OCI-LY7 (cell line): ENCODE results near the gene GYPC. TPM values are rescaled to one million over a fixed set of nuclear protein-coding genes. Genes with fewer than 3 reads are reported as not detected.

Experiments used
- BruUV-seq: library from RNA; stranded (reverse); fragments of 400-500 nt; replicated peaks from 2 replicates; lab custom pipeline; 2021; lab: Mats Ljungman, UMichigan
- CTCF ChIA-PET: fragments of 300-600 bp; sonication (Branson Sonifier 250); formaldehyde crosslinking; loops from one replicate; lab custom pipeline; 2022; ENCODE audit warnings: antibody characterized with exemption; ENCODE audit not compliant: unreplicated experiment; lab: Charles Lee
- POLR2A ChIA-PET: fragments of 300-600 bp; sonication (Branson Sonifier 250); formaldehyde crosslinking; loops from one replicate; lab custom pipeline; 2022; ENCODE audit warnings: antibody characterized with exemption; lab: Charles Lee
- DNase-seq: peaks from one replicate; pipeline ENCODE4 v3.0.0-alpha.2; 2015; ENCODE audit warnings: low spot score
- H2AFZ ChIP-seq: fragments of 200-600 bp; sonication (generic), shearing (Covaris generic); 2 replicates; pipeline ENCODE4 v1.6.1; 2014; ENCODE audit warnings: mild to moderate bottlenecking, antibody characterized with exemption, low read length, moderate library complexity
- H3K27ac ChIP-seq: fragments of 200-600 bp; sonication (generic); 2 replicates; pipeline ENCODE4 v1.5.1; 2014; ENCODE audit warnings: mixed run types, low read depth, mild to moderate bottlenecking, moderate library complexity, low read length, inconsistent platforms; ENCODE audit not compliant: poor library complexity, severe bottlenecking
- H3K36me3 ChIP-seq: fragments of 200-600 bp; sonication (generic); 2 replicates; pipeline ENCODE4 v1.6.1; 2014; ENCODE audit warnings: mild to moderate bottlenecking, antibody characterized with exemption, low read length, moderate library complexity, mixed read lengths; ENCODE audit not compliant: insufficient read depth
- H3K4me1 ChIP-seq: fragments of 200-600 bp; sonication (generic); 2 replicates; pipeline ENCODE4 v1.5.1; 2014; ENCODE audit warnings: mild to moderate bottlenecking, low read length; ENCODE audit not compliant: insufficient read depth, poor library complexity, severe bottlenecking
- H3K4me2 ChIP-seq: fragments of 200-600 bp; sonication (generic); 2 replicates; pipeline ENCODE4 v1.6.1; 2014; ENCODE audit warnings: mild to moderate bottlenecking, low read length
- H3K4me3 ChIP-seq: fragments of 200-600 bp; sonication (generic); 2 replicates; pipeline ENCODE4 v1.5.1; 2014; ENCODE audit warnings: mild to moderate bottlenecking, low read depth, low read length; ENCODE audit not compliant: poor library complexity, severe bottlenecking
- H3K79me2 ChIP-seq: fragments of 200-600 bp; sonication (generic); 2 replicates; pipeline ENCODE4 v1.6.1; 2016; ENCODE audit warnings: low read depth, mild to moderate bottlenecking, low read length, moderate library complexity, mixed read lengths; ENCODE audit not compliant: insufficient read depth
- H3K9me2 ChIP-seq: fragments of 200-600 bp; sonication (generic); 2 replicates; pipeline ENCODE4 v1.6.1; 2016; ENCODE audit warnings: mild to moderate bottlenecking, low read length, mixed read lengths; ENCODE audit not compliant: insufficient read depth
- H3K9me3 ChIP-seq: fragments of 200-600 bp; sonication (generic); 2 replicates; pipeline ENCODE4 v1.6.1; 2014; ENCODE audit warnings: mild to moderate bottlenecking, mixed run types, low read length, mixed read lengths
- H4K20me1 ChIP-seq: fragments of 200-600 bp; sonication (generic); 2 replicates; pipeline ENCODE4 v1.6.1; 2014; ENCODE audit warnings: mild to moderate bottlenecking, antibody characterized with exemption, low read length, moderate library complexity, mixed read lengths; ENCODE audit not compliant: insufficient read depth
- CTCF ChIP-seq: fragments of 200-600 bp; sonication (generic); conservative IDR thresholded peaks from 2 replicates; pipeline ENCODE4 v1.5.1; 2014; ENCODE audit warnings: mild to moderate bottlenecking, antibody characterized with exemption, low read length, moderate library complexity, mixed read lengths
- EZH2phosphoT487 ChIP-seq: fragments of 200-600 bp; sonication (generic); IDR thresholded peaks from 2 replicates; pipeline ENCODE4 v1.6.1; 2018; ENCODE audit warnings: low read depth, borderline replicate concordance, mild to moderate bottlenecking, mixed run types, antibody characterized with exemption, low read length, moderate library complexity, mixed read lengths
- intact Hi-C: fragments of 100-400 bp; cut with micrococcal nuclease; formaldehyde crosslinking; loops from one replicate; pipeline ENCODE4 v1.10.0; 2022; ENCODE audit not compliant: unreplicated experiment
- total RNA-seq, 2 experiments: library from RNA; depleted of rRNA in 1 of 2; stranded (reverse); fragments of >200 nt in 1 of 2; shearing (Covaris generic) in 1 of 2; gene quantifications; 2 replicates each; pipeline ENCODE4 v1.2.3, GENCODE V29; 2014 to 2022

The GYPC gene
- total RNA-seq, 2 experiments from 2014 or later, result 96.4 to 154 TPM

- peak overlapping the region; percentile 82; the same call in 1 of the 2 replicates for H2AFZ ChIP-seq
- H3K4me3 ChIP-seq, result peak overlapping the region; percentile 74
- H3K4me2 ChIP-seq, result peak overlapping the region; percentile 79
- H4K20me1 ChIP-seq, result no peaks in the 10 kb centered on the region
- peaks cover 61% of the 10 kb centered on the region for H3K79me2 ChIP-seq
- TF ChIP-seq EZH2phosphoT487 (no peak), CTCF (no peak)
- intact Hi-C loops, result loop anchor here (1.0 to 5.0 kb wide), 2 partner anchors 9 to 730 kb away; partner anchors contain the start of gene MAP3K2
- no peaks in the 10 kb centered on the region for H3K9me3 ChIP-seq
- ChIA-PET POLR2A (interaction anchor here (0.6 kb wide), 1 partner anchor 746 kb away, joined by 3 read pairs; no protein-coding TSS in a partner anchor), CTCF (no interaction called here)
- peak overlapping the region; percentile 82 for H3K27ac ChIP-seq
- H3K9me2 ChIP-seq, result no peaks in the 10 kb centered on the region
- peak; percentile 90 for DNase-seq
- peaks cover 14% of the 10 kb centered on the region for H3K36me3 ChIP-seq
- no TSS peak for BruUV-seq
- H3K4me1 ChIP-seq, result peaks cover 58% of the 10 kb centered on the region
Observed at GRCh38 chr2:126657636-126658318, 1.8 kb downstream of the GYPC start.

- Histone ChIP-seq H3K36me3 (peaks cover 16% of the 10 kb centered on the region), H3K4me2 (peak overlapping the region; percentile 79), H3K4me1 (peaks cover 64% of the 10 kb centered on the region), H3K9me2 (no peaks in the 10 kb centered on the region), H4K20me1 (no peaks in the 10 kb centered on the region), H3K9me3 (no peaks in the 10 kb centered on the region), H3K27ac (peak overlapping the region; percentile 82), H3K4me3 (peak overlapping the region; percentile 74), H3K79me2 (peaks cover 67% of the 10 kb centered on the region), H2AFZ (peak overlapping the region; percentile 82; the same call in 1 of the 2 replicates)
- intact Hi-C loops, result loop anchor here (5.0 kb wide), 1 partner anchor 729 kb away; the partner anchor contains the start of gene MAP3K2
- TF ChIP-seq CTCF (no peak), EZH2phosphoT487 (no peak)
- ChIA-PET CTCF (no interaction called here), POLR2A (interaction anchor here (0.6 kb wide), 1 partner anchor 745 kb away, joined by 3 read pairs; no protein-coding TSS in a partner anchor)
- TSS peak; percentile 83 for BruUV-seq
- DNase-seq, result peak; percentile 49
Observed at GRCh38 chr2:126658319-126658904, 2.5 kb downstream of the GYPC start.
